HG03521 (cell line): ENCODE data around the gene SOX5.
"Not testable (repeated sequence)": the region's sequence is repeated elsewhere in the genome, so short reads cannot be mapped to it uniquely, and the experiment has no call there.

ENCODE experiments used
- ATAC-seq: cut with Tn5 transposase; IDR thresholded peaks from one replicate; pipeline ENCODE4 v1.9.1; 2021; ENCODE audit warnings: mild to moderate bottlenecking, moderate library complexity; ENCODE audit not compliant: unreplicated experiment

The SOX5 gene

DNA sequence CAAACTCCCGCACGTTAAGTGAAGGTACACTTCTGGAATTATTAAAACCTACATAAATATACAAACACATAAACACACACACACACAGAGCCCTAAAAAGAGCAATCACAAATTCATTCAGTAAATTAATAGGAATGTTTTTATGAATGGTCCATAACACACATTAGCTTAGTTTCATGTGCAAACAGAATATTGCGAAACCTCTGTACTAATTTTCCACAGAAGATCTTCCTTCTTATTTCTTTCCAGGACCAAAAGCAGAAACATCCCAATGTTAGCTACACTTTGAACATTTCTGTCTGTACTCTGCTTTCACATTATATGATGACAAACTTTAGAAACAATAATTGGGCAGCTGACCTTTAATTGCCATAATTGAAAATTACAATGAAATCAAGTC lies 101.6 kb downstream of the SOX5 start:
- ATAC-seq: no peak

- no peak for ATAC-seq
These were observed 105.5 kb downstream of the SOX5 start for GRCh38 chr12:23843958-23844357.

DNA sequence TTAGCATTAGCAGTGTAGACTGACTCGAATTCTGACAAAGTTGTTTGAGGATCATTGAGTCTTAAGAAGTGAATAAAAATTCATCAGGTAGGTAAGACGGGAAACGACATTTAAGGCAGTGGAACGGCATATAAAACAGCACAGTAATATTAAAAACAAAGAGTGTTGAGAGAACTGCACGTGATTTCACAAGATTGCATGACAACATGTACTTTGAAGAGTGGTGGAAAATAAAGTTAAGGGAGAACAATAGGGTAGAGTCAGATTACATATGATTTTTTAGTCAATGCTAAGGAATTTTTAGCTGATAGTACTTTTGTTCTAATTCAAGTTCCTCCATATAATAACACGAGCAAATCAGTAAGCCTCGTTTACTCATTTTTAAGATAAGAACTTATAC lies 115.4 kb downstream of the SOX5 start:
- no peak for ATAC-seq

DNA sequence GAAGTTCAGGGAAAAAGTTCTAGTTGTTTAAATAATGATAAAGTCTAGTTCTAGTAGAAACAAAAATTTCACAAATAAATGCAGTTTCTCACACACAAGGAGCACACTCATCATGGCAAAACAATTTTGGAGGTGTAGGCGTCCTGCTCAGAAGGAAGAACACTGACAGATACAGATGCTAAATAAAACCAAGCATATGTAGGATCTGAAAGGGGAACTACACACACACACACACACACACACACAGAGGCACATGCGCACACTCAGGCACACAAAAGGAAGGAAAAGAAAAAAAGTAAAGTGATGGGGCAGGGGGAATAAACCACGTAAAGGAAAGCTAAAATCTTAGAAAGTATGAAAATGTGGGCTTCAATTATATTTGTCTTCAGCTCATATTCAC lies 117.7 kb downstream of the SOX5 start:
- no peak for ATAC-seq

DNA sequence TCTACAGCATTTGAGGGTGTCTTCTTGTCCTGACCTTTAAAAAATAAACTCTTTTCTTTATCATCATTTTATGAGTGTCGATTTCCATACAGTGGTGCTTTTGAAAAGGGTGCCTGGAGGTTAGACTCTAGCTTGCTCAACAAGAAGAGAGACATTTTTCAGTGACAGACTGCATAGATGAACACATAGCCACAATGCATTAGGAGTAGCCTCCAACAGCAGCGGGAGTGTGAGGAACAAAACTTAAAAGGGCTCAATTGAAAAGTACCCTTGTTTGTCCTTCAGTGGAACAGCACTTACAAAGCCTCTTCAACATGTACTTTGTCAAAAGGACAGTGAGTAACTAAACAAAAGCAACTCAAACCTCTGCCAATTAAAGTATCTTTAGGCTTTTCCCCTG lies 119.3 kb downstream of the SOX5 start:
- no peak for ATAC-seq

- no peak for ATAC-seq
These were observed 122.1 kb downstream of the SOX5 start for GRCh38 chr12:23827353-23827752.

GRCh38 chr12:23825124-23825523 lies 124.3 kb downstream of the SOX5 start:
- ATAC-seq: not testable (repeated sequence)

DNA sequence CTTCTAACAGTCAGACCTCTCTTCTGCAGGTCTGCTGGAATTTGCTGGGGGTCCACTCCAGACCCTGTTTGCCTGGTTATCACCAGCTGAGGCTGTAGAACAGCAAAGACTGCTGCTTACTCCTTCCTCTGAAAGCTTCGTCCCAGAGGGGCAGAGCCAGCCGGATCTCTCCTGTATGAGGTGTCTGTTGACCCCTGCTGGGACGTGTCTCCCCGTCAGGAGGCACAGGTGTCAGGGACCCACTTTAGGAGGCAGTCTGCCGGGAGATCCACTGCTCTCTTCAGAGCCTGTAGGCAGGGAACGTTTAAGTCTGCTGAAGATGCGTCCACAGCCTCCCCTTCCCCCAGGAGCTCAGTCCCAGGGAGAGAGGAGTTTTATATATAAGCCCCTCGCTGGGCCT lies 125.1 kb downstream of the SOX5 start:
- ATAC-seq: no peak

- ATAC-seq: not testable (repeated sequence)
These were observed 126.6 kb downstream of the SOX5 start for GRCh38 chr12:23822883-23823282.

DNA sequence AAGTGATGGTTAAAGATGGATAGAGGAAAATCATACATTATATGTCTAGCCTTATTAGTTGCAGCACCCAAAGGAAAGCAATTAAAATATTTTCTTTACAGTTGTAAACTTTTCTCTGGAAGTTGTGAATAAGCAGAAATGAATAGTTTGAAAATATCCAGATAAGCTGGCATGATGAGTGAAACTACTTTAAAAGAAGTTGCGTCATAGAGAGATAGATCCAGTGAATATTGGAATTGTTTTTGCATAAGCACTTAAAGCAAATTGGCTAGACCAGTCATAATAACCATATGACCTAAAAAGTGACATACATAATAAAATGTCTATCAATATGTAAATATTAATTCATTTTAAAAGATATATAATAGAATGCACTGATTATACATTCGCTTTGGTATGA lies 132.1 kb downstream of the SOX5 start:
- ATAC-seq: no peak

GRCh38 chr12:23816394-23816851 lies 133.0 kb downstream of the SOX5 start:
- no peak for ATAC-seq

DNA sequence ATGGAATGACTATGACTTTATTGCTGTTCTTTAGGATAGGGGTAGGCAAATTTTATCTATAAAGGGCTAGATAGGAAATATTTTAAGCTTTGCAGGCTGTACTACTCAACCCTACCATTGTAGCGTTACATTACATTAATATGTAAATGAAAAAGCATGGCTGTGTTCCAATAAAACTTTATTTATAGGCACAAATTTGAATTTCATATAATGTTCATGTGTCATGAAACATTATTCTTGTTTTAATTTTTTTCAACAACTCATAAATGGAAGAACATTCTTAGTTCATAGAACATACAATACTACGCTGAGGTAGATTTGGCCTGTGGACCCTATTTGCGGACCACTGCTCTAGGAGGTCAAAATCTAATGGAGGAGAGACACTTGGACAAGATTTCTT lies 133.7 kb downstream of the SOX5 start:
- ATAC-seq: no peak

- ATAC-seq: no peak
These were observed 136.3 kb downstream of the SOX5 start for GRCh38 chr12:23813206-23813605.

GRCh38 chr12:23810329-23810902 lies 139.1 kb downstream of the SOX5 start:
- ATAC-seq: no peak

DNA sequence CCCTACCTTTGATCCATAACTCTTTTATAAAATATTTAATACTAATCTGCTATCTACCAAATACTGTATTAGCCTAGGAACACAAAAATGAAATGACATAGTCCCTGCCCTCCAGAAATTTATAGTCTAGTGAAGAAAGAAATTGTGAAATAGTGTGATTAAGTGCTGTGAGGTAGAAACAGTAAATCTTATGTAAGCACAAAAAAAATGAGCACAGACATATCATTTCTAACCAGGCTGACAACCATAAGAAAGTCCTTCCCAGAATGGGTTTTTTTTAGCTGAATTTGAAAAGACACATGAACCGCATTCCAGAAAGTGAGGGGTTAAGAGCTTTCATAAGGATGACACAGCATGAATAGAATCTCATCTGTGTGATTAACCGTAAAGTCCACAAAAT lies 145.9 kb downstream of the SOX5 start:
- no peak for ATAC-seq

GRCh38 chr12:23795494-23795893 lies 154.0 kb downstream of the SOX5 start:
- no peak for ATAC-seq

GRCh38 chr12:23781118-23781517 lies 168.4 kb downstream of the SOX5 start:
- no peak for ATAC-seq

DNA sequence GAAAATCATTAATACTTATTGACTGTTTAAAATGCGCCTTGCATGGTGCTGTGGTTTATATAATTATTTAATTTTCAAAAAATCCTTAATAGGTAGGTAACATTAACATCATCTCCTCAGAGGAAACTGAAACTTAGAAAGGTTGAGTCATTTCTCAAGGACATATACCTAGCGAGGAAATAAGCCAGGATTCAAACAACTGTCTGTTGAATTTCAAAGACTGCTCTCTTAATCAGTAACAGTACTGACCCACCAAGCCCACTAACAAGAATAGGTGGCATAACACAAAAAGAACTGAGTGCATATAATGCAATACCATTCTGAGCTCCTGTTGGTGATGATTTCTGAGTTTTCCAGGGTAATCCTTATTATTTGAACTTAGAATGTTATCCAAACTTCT lies 174.3 kb downstream of the SOX5 start:
- ATAC-seq: no peak

DNA sequence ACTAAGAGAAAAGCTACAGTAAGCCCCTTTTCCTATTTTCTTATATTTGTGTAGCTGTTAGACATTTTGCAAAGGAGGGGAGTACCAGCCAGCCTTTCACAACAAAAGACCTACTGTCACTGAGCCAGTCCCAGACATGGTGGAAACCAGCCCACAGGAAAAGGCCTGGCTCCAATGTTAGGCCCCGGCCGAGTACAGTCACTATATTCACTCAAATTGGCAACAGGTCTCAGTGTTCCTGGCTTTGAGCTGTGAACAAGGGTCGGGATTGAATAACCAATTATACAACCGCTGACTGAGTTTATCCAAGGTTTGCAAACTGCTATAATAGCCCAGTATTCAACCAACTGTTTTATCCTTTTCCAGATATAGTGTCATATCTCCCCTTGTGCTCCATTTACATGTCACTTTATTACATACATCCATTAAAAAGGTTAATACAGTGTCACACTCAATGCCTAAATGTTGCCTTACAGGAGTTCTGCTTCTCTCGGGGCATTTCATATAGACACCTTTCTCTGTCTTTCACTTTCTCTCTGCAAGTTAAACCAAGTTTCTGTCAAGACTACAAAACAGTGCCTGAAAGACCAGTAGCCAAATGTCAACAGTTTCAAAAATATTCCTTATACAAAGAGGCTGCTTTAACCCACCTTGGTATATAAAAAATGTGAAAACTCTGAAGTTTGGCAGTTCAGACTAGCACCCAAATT lies 178.1 kb downstream of the SOX5 start:
- no peak for ATAC-seq

DNA sequence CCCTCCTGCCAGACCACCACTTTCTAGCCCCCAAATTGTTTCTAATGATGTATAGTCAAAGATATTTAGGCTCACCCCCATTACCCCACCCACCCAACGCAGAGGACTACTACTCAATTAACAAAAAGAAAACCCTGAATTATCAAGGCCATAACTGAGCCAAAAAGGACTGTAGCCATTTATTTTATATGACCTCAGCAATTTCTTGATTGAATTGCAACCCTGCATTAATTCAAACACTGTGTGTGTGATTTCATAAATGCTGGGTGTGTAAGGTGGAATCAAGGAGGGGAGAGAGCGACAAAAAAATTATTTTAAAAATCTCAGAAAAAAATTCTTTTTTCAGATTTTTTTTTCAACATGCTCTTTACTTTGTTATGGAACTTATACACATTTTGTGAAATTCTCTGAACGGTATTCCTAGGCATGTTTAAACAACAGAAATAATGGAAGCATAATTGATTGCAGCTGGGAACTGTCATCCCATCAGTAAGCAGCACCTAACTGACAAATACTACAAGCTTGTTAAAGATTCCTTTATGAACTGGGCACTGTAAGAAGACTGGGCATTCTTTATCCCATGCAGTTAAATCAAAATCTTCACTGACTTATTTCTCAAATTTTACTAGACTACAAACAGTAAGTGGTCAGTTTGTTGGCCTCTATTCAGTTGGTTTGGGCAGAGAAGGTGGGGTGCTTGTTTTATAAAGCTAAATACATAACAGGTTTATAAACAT lies 179.1 kb downstream of the SOX5 start:
- no peak for ATAC-seq

DNA sequence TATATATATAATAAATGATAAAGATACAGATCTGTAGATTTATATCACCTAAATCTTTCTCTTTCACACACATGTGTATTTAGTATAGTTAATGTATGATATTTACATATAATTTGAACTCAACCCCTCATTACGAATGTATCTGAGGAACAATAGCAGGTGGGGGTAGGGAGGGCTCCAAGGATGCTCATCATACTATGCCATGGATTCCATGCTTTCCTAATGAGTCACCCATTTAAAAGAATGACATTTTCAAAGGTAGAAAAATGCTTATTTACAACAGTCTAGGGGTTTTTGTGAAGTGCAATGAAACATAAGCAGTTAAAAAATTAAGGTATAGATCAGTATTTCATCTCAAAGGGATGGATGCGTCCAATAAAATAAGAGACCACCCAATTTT lies 181.6 kb downstream of the SOX5 start:
- ATAC-seq: no peak

GRCh38 chr12:23763724-23764123 lies 185.7 kb downstream of the SOX5 start:
- ATAC-seq: no peak
